Fibroblast of villous mesenchyme (primary cell): ENCODE measurements around the gene TTC3. TPM values are rescaled to one million over a fixed set of nuclear protein-coding genes. Genes with fewer than 3 reads are reported as not detected.
"Not testable (repeated sequence)": the region's sequence is repeated elsewhere in the genome, so short reads cannot be mapped to it uniquely, and the experiment has no call there.

ENCODE experiments used
- DNase-seq: peaks from one replicate; pipeline ENCODE4 v3.0.0-alpha.2; 2010; ENCODE audit warnings: low read depth
- H3K4me3 ChIP-seq: 2 replicates; pipeline ENCODE4 v1.5.1; 2011; ENCODE audit warnings: low read depth, mild to moderate bottlenecking, low read length
- CTCF ChIP-seq: IDR thresholded peaks from 2 replicates; pipeline ENCODE4 v1.5.1; 2012; ENCODE audit warnings: low read depth, mild to moderate bottlenecking, low read length; ENCODE audit not compliant: insufficient read depth
- total RNA-seq: library from RNA; depleted of rRNA; stranded (reverse); fragments of >200 nt; gene quantifications from 2 replicates; pipeline ENCODE4 v1.2.3, GENCODE V29; 2012

Gene TTC3
- total RNA-seq, 1 donor: 339 TPM

GRCh38 chr21:37045556-37045955 lies 27.5 kb upstream of the TTC3 start:
- DNase-seq: peak; percentile 60
- no peak for TF ChIP-seq CTCF
- H3K4me3 ChIP-seq: no peak overlapping the region

- no peak for DNase-seq
- H3K4me3 ChIP-seq: no peak overlapping the region
- no peak for TF ChIP-seq CTCF
Measured at GRCh38 chr21:37047079-37047478, 26.0 kb upstream of the TTC3 start.

GRCh38 chr21:37049741-37050140 lies 23.3 kb upstream of the TTC3 start:
- not testable (repeated sequence) for DNase-seq

GRCh38 chr21:37055271-37055855 lies 17.7 kb upstream of the TTC3 start:
- no peak for TF ChIP-seq CTCF
- H3K4me3 ChIP-seq: no peak overlapping the region
- DNase-seq: no peak

More at GRCh38 chr21:37049741-37050140, 23.3 kb upstream of the TTC3 start:
- not testable (repeated sequence) for H3K4me3 ChIP-seq

GRCh38 chr21:37057614-37058013 lies 15.4 kb upstream of the TTC3 start:
- no peak for DNase-seq
- TF ChIP-seq CTCF: no peak
- no peak overlapping the region for H3K4me3 ChIP-seq

- H3K4me3 ChIP-seq: no peak overlapping the region
- no peak for TF ChIP-seq CTCF
- no peak for DNase-seq
Measured at GRCh38 chr21:37058261-37058660, 14.8 kb upstream of the TTC3 start.

GRCh38 chr21:37059181-37059580 lies 13.9 kb upstream of the TTC3 start:
- no peak overlapping the region for H3K4me3 ChIP-seq
- no peak for TF ChIP-seq CTCF
- DNase-seq: no peak

GRCh38 chr21:37060296-37060695 lies 12.8 kb upstream of the TTC3 start:
- no peak for TF ChIP-seq CTCF
- H3K4me3 ChIP-seq: no peak overlapping the region
- peak; percentile 96 for DNase-seq
